BJ (cell line): ENCODE results near the gene ATP6V1B1. TPM values are rescaled to one million over a fixed set of nuclear protein-coding genes. Genes with fewer than 3 reads are reported as not detected.

Experiments used
- CTCF ChIA-PET: fragments of 350-600 bp; formaldehyde crosslinking; extraction: SDS; loops from one replicate; lab custom pipeline; 2021; ENCODE audit warnings: antibody characterized with exemption, inconsistent platforms; lab: Yijun Ruan, JAX
- POLR2A ChIA-PET: fragments of 300-600 bp; sonication (Branson Sonifier 250); formaldehyde crosslinking; extraction: SDS; loops from one replicate; lab custom pipeline; 2021; ENCODE audit warnings: antibody characterized with exemption; lab: Charles Lee
- DNase-seq: peaks from one replicate; pipeline ENCODE4 v3.0.0-alpha.2; 2011; ENCODE audit warnings: low read depth
- H3K27me3 ChIP-seq: 2 replicates; pipeline ENCODE4 v1.6.0; 2011; ENCODE audit warnings: low read length; ENCODE audit not compliant: control insufficient read depth, insufficient read depth
- H3K36me3 ChIP-seq: 2 replicates; pipeline ENCODE4 v1.5.1; 2011; ENCODE audit warnings: low read length; ENCODE audit not compliant: control insufficient read depth, insufficient read depth
- H3K4me3 ChIP-seq: 2 replicates; pipeline ENCODE4 v1.5.1; 2011; ENCODE audit warnings: low read depth, mild to moderate bottlenecking, control low read depth, low read length
- polyA plus RNA-seq: library from polyadenylated mRNA; depleted of rRNA; stranded (reverse); fragments of >200 nt; gene quantifications from 2 replicates; pipeline ENCODE4 v1.2.3, GENCODE V29; 2011
- TF ChIP-seq, protein P1 (sequence below): IDR thresholded peaks from 2 replicates; pipeline ENCODE4 v1.5.1; 2011; ENCODE audit warnings: low read depth, mild to moderate bottlenecking, control low read depth, inconsistent platforms, low read length, moderate library complexity; ENCODE audit not compliant: insufficient read depth

ATP6V1B1 gene
- polyA plus RNA-seq, 1 experiment: 1.3 TPM

GRCh38 chr2:70922235-70923234 lies 13.2 kb upstream of the ATP6V1B1 start:
- POLR2A ChIA-PET: no interaction called here
- no peak for DNase-seq
- Histone ChIP-seq H3K27me3 (no peaks in the 10 kb centered on the region), H3K4me3 (no peak overlapping the region), H3K36me3 (no peaks in the 10 kb centered on the region; the same call in 1 of the 2 replicates)
- CTCF ChIA-PET: interaction anchor here (0.8 to 8.9 kb wide), 8 partner anchors 10 to 79 kb away, joined by 3 to 91 read pairs (median 5); partner anchors contain the start of gene ATP6V1B1
- TF ChIP-seq, protein P1, sequence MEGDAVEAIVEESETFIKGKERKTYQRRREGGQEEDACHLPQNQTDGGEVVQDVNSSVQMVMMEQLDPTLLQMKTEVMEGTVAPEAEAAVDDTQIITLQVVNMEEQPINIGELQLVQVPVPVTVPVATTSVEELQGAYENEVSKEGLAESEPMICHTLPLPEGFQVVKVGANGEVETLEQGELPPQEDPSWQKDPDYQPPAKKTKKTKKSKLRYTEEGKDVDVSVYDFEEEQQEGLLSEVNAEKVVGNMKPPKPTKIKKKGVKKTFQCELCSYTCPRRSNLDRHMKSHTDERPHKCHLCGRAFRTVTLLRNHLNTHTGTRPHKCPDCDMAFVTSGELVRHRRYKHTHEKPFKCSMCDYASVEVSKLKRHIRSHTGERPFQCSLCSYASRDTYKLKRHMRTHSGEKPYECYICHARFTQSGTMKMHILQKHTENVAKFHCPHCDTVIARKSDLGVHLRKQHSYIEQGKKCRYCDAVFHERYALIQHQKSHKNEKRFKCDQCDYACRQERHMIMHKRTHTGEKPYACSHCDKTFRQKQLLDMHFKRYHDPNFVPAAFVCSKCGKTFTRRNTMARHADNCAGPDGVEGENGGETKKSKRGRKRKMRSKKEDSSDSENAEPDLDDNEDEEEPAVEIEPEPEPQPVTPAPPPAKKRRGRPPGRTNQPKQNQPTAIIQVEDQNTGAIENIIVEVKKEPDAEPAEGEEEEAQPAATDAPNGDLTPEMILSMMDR: no peak

- Histone ChIP-seq H3K36me3 (no peaks in the 10 kb centered on the region; the same call in 1 of the 2 replicates), H3K27me3 (no peaks in the 10 kb centered on the region), H3K4me3 (no peak overlapping the region)
- TF ChIP-seq, protein P1: no peak
- ChIA-PET CTCF (interaction anchor here (1.4 to 8.9 kb wide), 5 partner anchors 11 to 63 kb away, joined by 3 to 91 read pairs (median 11); partner anchors contain the start of gene ATP6V1B1), POLR2A (no interaction called here)
- DNase-seq: no peak
Observed at GRCh38 chr2:70923378-70924015, 12.2 kb upstream of the ATP6V1B1 start.

DNA sequence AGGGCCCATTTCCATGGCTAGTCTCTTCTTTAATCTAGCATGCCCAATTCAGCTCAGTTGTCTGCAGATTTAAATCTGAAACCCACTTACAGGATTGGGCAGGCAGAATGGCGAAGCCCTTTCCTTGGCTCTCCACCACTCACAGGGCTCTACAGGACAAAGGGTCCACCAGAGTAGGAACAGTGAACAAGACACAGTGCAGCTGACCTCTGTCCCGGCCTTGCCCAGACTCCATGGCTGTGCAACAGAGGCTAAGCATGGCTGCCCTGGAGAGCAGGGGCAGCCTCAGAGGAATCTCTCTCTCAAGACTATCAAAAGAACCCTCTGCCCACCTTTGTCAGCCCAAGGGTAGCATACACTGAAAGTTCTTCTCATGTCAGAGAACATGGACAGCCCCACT lies 9.7 kb upstream of the ATP6V1B1 start:
- no peak overlapping the region for H3K4me3 ChIP-seq
- no peaks in the 10 kb centered on the region; the same call in 1 of the 2 replicates for H3K36me3 ChIP-seq
- CTCF ChIA-PET: interaction anchor here (0.8 to 8.9 kb wide), 5 partner anchors 8 to 64 kb away, joined by 4 to 63 read pairs (median 6); no protein-coding TSS in a partner anchor
- POLR2A ChIA-PET: no interaction called here
- TF ChIP-seq, protein P1: no peak
- no peak for DNase-seq
- H3K27me3 ChIP-seq: no peaks in the 10 kb centered on the region

DNA sequence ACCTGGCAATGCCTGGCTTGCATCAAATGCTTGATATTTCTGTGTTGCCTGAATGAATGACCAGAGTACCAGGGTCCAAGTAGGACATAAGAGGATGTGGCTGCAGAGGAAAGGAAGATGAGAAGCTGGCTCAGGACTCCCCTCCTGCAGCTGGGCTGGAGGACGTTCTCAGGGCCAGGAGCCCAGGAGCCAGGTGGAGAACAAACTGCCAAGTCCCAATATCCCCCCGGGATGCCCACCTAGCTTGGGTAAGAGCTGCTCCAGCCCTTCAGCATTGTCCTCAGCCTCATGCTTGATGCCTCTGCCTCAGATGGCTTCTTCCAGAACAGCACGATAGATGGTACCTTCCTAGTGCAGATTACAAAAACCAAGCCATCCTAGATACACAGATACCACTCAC lies 8.6 kb upstream of the ATP6V1B1 start:
- TF ChIP-seq, protein P1: no peak
- CTCF ChIA-PET: interaction anchor here (1.1 to 8.9 kb wide), 5 partner anchors 9 to 71 kb away, joined by 3 to 63 read pairs (median 6); no protein-coding TSS in a partner anchor
- POLR2A ChIA-PET: no interaction called here
- Histone ChIP-seq H3K36me3 (no peaks in the 10 kb centered on the region; the same call in 1 of the 2 replicates), H3K4me3 (no peak overlapping the region), H3K27me3 (no peaks in the 10 kb centered on the region)
- no peak for DNase-seq
